Body of pancreas (tissue), 4 donors: ENCODE measurements around the gene ZNF792.

Source experiments
- POLR2A ChIP-seq, 3 donors: fragments of 450-650 bp; IDR thresholded peaks; one replicate each; pipeline ENCODE4 v1.6.1; 2016; ENCODE audit warnings: antibody characterized with exemption in 3 of 3, mild to moderate bottlenecking in 2 of 3
- TF ChIP-seq, protein P1 (sequence below), 7 experiments: fragments of 450-650 bp in 4 of 7; fragments of 200-600 bp in 3 of 7; sonication (generic) in 3 of 7; IDR thresholded peaks; one replicate each; pipeline ENCODE4 v1.5.1; 2016 to 2019; ENCODE audit warnings: antibody characterized with exemption in 7 of 7

DNA sequence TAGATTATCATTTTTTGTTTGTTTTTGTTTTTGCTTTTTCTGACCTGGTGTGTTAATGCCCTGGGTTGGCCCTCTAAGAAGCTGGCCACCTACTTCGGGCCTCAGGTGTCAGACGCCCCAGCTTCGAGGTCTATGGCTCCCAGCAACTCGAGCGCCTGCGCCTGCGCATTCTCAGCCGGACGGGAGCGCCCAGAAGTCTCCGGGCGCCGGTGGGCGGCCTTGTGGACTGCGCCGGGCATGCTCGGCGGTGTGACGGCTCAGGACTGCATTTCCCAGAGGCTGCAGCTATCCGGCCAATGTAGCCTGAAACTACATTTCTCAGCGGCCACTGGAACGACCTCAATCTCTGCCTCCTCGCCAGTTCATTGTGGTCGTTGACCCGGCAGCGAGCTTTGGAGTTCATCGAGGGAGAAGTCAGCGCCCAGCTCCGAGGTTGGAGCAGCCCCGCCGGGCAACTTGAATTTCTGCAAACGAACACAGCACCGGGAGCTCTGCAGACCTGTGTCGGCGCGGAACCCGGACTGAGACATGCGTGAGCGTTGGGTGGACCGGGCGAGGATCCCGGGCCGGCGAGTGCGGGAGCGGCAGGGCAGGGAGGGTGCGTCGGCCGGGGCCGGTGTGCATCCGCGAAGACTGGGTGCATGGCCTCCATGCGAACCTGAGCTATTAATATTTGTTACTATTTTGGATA lies 37.2 kb downstream of the ZNF792 start, which contains the start of gene ZNF30:
- TF ChIP-seq, protein P1, sequence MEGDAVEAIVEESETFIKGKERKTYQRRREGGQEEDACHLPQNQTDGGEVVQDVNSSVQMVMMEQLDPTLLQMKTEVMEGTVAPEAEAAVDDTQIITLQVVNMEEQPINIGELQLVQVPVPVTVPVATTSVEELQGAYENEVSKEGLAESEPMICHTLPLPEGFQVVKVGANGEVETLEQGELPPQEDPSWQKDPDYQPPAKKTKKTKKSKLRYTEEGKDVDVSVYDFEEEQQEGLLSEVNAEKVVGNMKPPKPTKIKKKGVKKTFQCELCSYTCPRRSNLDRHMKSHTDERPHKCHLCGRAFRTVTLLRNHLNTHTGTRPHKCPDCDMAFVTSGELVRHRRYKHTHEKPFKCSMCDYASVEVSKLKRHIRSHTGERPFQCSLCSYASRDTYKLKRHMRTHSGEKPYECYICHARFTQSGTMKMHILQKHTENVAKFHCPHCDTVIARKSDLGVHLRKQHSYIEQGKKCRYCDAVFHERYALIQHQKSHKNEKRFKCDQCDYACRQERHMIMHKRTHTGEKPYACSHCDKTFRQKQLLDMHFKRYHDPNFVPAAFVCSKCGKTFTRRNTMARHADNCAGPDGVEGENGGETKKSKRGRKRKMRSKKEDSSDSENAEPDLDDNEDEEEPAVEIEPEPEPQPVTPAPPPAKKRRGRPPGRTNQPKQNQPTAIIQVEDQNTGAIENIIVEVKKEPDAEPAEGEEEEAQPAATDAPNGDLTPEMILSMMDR (IDR thresholded peaks at IDR 0.05): peak in 2 of 7 experiments; percentile 18 to 19
- TF ChIP-seq POLR2A (IDR thresholded peaks at IDR 0.05): peak; percentile 44 to 83 (median 71)
